Kidney (tissue), 14 donors: ENCODE results near the gene PACS2. TPM values are rescaled to one million over a fixed set of nuclear protein-coding genes. Genes with fewer than 3 reads are reported as not detected.

Experiments
- DNase-seq, 5 donors: peaks; one replicate each; pipeline ENCODE4 v3.0.0-alpha.2; 2013 to 2020
- FAIRE-seq: peaks from 2 replicates; lab custom pipeline; 2012; peaks lifted over from hg19 to GRCh38; lab: Jason Lieb, UNC
- H3K27ac ChIP-seq, 2 donors: one replicate each; pipeline ENCODE4 v1.7.0; 2013; ENCODE audit warnings: low read depth in 2 of 2, low read length in 2 of 2, inconsistent platforms in 1 of 2
- H3K27me3 ChIP-seq: one replicate; pipeline ENCODE4 v1.7.1; 2013; ENCODE audit warnings: low read length, inconsistent platforms; ENCODE audit not compliant: control insufficient read depth, insufficient read depth
- H3K36me3 ChIP-seq, 3 donors: one replicate each; pipeline versions ENCODE4 v1.7.0 to v1.7.1; 2013; ENCODE audit warnings: low read length in 3 of 3, control low read depth in 1 of 3, inconsistent platforms in 1 of 3; ENCODE audit not compliant: insufficient read depth in 3 of 3, control insufficient read depth in 2 of 3
- H3K4me1 ChIP-seq, 3 donors: one replicate each; pipeline versions ENCODE4 v1.7.0 to v1.7.1; 2013; ENCODE audit warnings: low read length in 3 of 3, inconsistent platforms in 1 of 3, low read depth in 1 of 3; ENCODE audit not compliant: control insufficient read depth in 2 of 3, insufficient read depth in 2 of 3
- H3K4me3 ChIP-seq, 3 donors: one replicate each; pipeline versions ENCODE4 v1.7.0 to v1.8.1; 2013; ENCODE audit warnings: low read length in 3 of 3, control low read depth in 1 of 3, inconsistent platforms in 1 of 3
- H3K9ac ChIP-seq, 3 donors: one replicate each; pipeline versions ENCODE4 v1.7.0 to v1.7.1; 2013; ENCODE audit warnings: low read length in 3 of 3, control low read depth in 1 of 3, inconsistent platforms in 1 of 3
- H3K9me3 ChIP-seq, 3 donors: one replicate each; pipeline versions ENCODE4 v1.7.0 to v1.7.1; 2013; ENCODE audit warnings: low read length in 3 of 3, control low read depth in 1 of 3, inconsistent platforms in 1 of 3; ENCODE audit not compliant: control insufficient read depth in 2 of 3, insufficient read depth in 1 of 3
- intact Hi-C: fragments of 100-400 bp; cut with DNase I; formaldehyde crosslinking; loops from one replicate; pipeline ENCODE4 v1.11.1; 2022
- polyA plus RNA-seq: library from polyadenylated mRNA; stranded (reverse); fragments of 350-450 nt; fragmentation: Illumina TruSeq; extraction: RNeasy Lipid Tissue Mini Kit (QIAGEN cat#74804); gene quantifications from one replicate; pipeline ENCODE4 v1.2.3, GENCODE V29; 2014; ENCODE audit warnings: low read depth, low replicate concordance; ENCODE audit not compliant: insufficient read depth
- total RNA-seq: library from RNA; stranded (reverse); fragmentation: NEBNext Ultra II Directional; extraction: Animal tissue kit (Norgen Biotek cat#: 25700); gene quantifications from one replicate; pipeline ENCODE4 v1.2.1, GENCODE V29; 2021
- TF ChIP-seq, protein P1 (sequence below): IDR thresholded peaks from 3 replicates; pipeline ENCODE4 v1.5.1; 2012; ENCODE audit warnings: mild to moderate bottlenecking, moderate library complexity, borderline replicate concordance; ENCODE audit not compliant: insufficient read depth; ENCODE audit errors: extremely low read depth
- donor health status: control.
- donor health status: control.
- donor health status: control.
- donor health status: control.
- donor health status: control.
- donor health status: DM: yes; HTN: yes; CAD: no.
- donor health status: Normal renal cell carcinoma (clear cell type).

Gene PACS2
- total and polyA plus RNA-seq, 2 donors from 2014 or later, result 35.7 to 83.9 TPM

DNA sequence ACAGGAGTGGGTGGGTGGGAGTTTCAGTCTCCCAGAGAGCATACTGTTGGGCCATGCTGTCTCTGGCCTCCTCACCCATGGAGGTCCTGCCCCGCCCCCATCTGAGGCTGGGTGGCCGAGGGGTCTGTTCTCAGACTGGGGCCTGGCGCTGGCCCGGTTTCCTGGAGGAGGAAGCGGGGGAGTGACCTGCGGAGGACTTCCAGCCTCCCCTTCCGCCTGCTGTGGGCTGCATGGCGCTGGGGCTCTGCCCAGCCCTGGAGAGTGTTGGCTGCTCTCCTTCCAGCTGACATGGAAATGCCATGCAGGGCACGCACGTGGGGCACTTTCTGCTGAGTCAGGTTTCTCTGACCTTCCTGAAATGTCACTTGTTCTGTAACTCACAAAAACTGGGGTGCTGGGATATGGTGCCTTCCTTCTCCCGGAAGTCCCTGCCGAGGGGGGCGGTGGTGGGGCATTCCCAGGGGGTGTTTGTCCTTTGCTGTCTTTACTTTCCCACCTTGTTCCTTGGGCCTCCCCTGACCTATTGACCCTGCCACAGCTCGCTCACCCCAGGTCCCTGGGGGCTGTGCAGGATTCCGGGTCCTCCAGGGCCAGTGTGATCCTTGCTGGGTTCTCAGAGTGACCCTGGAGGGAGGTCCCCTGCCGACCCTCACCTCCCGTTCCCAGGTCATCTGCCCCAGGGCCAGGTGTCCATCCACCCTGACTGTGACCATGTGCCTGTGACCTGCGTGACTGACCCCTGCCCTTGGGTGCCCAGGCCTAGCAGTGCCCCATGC is 23.6 kb downstream of the PACS2 start:
- intact Hi-C loops, result no loop called here
- TF ChIP-seq, protein P1, sequence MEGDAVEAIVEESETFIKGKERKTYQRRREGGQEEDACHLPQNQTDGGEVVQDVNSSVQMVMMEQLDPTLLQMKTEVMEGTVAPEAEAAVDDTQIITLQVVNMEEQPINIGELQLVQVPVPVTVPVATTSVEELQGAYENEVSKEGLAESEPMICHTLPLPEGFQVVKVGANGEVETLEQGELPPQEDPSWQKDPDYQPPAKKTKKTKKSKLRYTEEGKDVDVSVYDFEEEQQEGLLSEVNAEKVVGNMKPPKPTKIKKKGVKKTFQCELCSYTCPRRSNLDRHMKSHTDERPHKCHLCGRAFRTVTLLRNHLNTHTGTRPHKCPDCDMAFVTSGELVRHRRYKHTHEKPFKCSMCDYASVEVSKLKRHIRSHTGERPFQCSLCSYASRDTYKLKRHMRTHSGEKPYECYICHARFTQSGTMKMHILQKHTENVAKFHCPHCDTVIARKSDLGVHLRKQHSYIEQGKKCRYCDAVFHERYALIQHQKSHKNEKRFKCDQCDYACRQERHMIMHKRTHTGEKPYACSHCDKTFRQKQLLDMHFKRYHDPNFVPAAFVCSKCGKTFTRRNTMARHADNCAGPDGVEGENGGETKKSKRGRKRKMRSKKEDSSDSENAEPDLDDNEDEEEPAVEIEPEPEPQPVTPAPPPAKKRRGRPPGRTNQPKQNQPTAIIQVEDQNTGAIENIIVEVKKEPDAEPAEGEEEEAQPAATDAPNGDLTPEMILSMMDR, result no peak
- Histone ChIP-seq H3K4me1 (peaks cover 0 to 48% (median 18%) of the 10 kb centered on the region in 3 donors), H3K36me3 (no peaks in the 10 kb centered on the region), H3K27ac (peak overlapping the region; percentile 60 to 74), H3K9me3 (no peaks in the 10 kb centered on the region), H3K4me3 (no peak overlapping the region), H3K27me3 (no peaks in the 10 kb centered on the region), H3K9ac (peak overlapping the region in 1 of 3 donors; percentile 40)
- DNase-seq, result peak; percentile 43 to 73 (median 54)
- no peak for FAIRE-seq

DNA sequence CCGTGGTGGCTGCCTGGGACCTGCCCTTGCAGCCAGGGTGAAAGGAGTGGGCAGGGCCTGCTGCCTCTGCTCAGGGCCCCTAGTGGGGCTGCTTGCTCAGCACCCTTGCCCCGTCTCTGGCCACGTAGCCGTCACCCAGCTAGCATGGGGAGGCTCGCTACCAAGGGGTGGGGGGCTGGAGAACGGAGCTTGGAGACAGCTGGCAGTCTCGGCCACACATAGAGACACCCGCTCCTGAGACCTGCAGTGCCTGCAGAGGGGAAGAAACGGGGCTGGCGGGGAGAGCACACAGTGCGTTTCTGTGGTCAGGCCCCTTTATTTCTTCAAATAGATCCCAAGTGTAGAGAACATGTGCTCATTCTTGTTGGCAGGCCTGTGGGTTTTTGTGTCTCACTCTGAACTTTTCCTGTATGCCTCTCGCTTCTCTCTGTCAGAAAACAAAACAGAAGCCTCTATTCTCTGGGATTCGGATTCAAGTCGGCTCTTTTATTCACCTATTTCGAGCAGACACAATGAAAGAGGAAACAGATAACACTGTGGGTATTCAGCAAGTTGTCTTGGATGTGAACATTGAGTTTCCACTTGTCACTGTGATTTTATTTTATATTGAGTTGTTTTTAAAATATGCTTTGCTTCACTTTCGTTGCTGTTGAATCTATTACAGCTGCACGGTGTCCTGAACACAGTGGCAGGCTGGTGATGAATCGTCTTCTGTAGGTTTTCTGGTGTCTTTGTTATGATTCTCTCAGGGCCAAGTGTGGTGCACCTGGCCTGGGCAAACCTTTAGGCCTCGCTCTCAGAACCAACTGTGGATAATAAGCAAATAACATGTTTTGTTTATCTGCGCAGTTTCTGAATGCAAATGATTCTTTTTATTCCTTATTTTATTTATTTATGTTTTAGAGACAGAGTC is 26.5 kb downstream of the PACS2 start:
- H3K9me3 ChIP-seq, result no peaks in the 10 kb centered on the region
- intact Hi-C loops, result no loop called here
- DNase-seq, result no peak
- TF ChIP-seq, protein P1, result no peak
- no peaks in the 10 kb centered on the region for H3K36me3 ChIP-seq
- no peak overlapping the region for H3K4me3 ChIP-seq
- H3K27me3 ChIP-seq, result no peaks in the 10 kb centered on the region
- peaks cover 0 to 31% (median 18%) of the 10 kb centered on the region in 3 donors for H3K4me1 ChIP-seq
- no peak overlapping the region for H3K9ac ChIP-seq
- no peak overlapping the region for H3K27ac ChIP-seq
- no peak for FAIRE-seq

DNA sequence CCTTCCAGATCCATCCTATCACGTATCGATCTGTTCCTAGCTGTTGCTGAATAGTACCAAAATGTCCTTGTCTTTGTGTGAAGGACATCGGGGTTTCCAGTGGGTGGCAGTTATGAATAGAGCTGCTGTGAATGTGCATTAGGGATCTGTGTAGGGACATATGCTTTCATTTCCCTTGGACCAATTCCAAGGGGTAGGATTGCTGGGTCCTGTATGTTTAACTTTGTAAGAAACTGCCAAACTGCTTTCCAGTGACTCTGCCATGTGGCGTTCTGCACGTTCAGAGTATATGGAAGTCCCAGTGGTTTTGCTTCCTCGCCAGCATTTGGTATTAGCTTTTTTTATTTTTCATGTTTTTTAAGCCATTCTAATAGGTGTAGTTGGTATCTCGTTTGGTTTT is 28.6 kb downstream of the PACS2 start:
- TF ChIP-seq, protein P1, result no peak
- Histone ChIP-seq H3K27me3 (no peaks in the 10 kb centered on the region), H3K4me1 (peaks cover 0 to 16% (median 9%) of the 10 kb centered on the region in 3 donors), H3K4me3 (no peak overlapping the region), H3K36me3 (no peaks in the 10 kb centered on the region), H3K27ac (no peak overlapping the region), H3K9me3 (no peaks in the 10 kb centered on the region), H3K9ac (no peak overlapping the region)
- DNase-seq, result no peak
- intact Hi-C loops, result no loop called here
- no peak for FAIRE-seq
